ENCODE measurements around the gene CADM1. TPM values are rescaled to one million over a fixed set of nuclear protein-coding genes. Genes with fewer than 3 reads are reported as not detected.
A peak's percentile ranks its signal among the peaks of the same experiment; 100 is the strongest.

The CADM1 gene
- total and polyA plus RNA-seq, 2 donors, result 7.6 to 26.3 TPM

DNA sequence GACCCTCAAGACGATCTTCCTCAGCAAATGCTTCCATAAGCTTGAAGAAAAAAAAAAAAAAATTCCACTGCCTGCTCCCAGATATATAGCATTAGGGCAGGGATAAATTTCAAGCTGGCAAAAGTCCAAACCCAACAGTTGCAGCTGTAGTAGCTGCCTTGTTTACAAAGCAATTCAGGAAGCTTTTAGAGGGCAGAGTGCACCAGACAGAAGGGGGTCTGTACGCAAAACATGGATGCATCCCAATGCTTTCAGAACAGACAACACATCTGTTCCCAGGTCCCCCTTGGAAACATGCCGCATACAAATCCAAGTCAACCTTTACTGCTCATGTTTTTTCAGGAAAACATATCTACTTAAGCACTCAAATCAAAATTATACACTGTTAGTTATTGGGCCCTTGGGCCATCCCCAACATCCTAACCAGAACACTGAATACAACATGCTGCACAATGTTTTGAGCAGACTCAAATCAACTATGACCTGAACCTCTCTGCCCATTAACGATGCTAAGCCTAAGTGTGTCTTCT, 94.5 kb downstream of the CADM1 start:
- H3K27ac ChIP-seq (ENCODE audit: low read depth in 1 of 2, low read length in 1 of 2), result no peak overlapping the region
- no peaks in the 10 kb centered on the region for H3K9me3 ChIP-seq (ENCODE audit: control insufficient read depth in 2 of 2, insufficient read depth in 1 of 2, low read length in 1 of 2)
- no peak for DNase-seq (ENCODE audit: low read depth in 6 of 9, low spot score in 9 of 9)
- no peaks in the 10 kb centered on the region for H3K27me3 ChIP-seq (ENCODE audit: control insufficient read depth in 2 of 2, insufficient read depth in 1 of 2, low read length in 1 of 2)
- H3K4me3 ChIP-seq (ENCODE audit: low read length in 2 of 2), result no peak overlapping the region
- H3K36me3 ChIP-seq (ENCODE audit: control insufficient read depth in 2 of 2, insufficient read depth in 2 of 2, low read length in 1 of 2), result no peaks in the 10 kb centered on the region
- H3K4me1 ChIP-seq (ENCODE audit: control insufficient read depth in 2 of 2, insufficient read depth in 2 of 2, low read length in 2 of 2), result no peaks in the 10 kb centered on the region
- WGBS, result 72% methylated on average over 4 of the region's 4 CpGs

DNA sequence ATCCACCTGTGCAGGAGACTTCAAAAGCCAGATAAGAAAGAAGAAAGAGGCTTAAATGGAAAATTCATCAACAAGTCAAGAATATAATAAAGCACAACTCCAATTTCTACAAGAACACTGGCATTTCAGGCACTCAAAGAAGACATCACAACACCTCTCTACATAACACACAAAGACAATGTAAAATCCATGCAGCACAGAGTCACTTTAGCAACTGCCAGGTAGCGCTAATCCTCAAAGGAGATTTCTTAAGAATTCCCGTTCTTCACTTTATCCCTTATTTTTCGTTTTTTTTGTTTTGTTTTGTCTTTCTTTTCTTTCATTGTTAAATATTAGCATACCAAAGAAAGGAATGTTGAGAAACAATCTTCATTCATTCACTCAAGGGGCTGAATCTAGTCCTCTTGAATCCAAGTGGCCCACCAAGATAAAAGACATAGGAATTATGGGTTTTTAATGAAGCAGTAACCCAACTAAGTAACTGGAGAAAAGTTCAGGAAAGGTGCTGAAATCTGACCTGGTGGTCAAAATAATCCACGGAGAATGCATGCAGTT, 95.0 kb downstream of the CADM1 start:
- Histone ChIP-seq H3K4me3 (ENCODE audit: low read length in 2 of 2) (no peak overlapping the region), H3K27ac (ENCODE audit: low read depth in 1 of 2, low read length in 1 of 2) (no peak overlapping the region), H3K27me3 (ENCODE audit: control insufficient read depth in 2 of 2, insufficient read depth in 1 of 2, low read length in 1 of 2) (no peaks in the 10 kb centered on the region), H3K4me1 (ENCODE audit: control insufficient read depth in 2 of 2, insufficient read depth in 2 of 2, low read length in 2 of 2) (no peaks in the 10 kb centered on the region), H3K36me3 (ENCODE audit: control insufficient read depth in 2 of 2, insufficient read depth in 2 of 2, low read length in 1 of 2) (no peaks in the 10 kb centered on the region), H3K9me3 (ENCODE audit: control insufficient read depth in 2 of 2, insufficient read depth in 1 of 2, low read length in 1 of 2) (no peaks in the 10 kb centered on the region)
- 44% methylated on average over 4 of the region's 4 CpGs for WGBS
- no peak for DNase-seq (ENCODE audit: low read depth in 6 of 9, low spot score in 9 of 9)

DNA sequence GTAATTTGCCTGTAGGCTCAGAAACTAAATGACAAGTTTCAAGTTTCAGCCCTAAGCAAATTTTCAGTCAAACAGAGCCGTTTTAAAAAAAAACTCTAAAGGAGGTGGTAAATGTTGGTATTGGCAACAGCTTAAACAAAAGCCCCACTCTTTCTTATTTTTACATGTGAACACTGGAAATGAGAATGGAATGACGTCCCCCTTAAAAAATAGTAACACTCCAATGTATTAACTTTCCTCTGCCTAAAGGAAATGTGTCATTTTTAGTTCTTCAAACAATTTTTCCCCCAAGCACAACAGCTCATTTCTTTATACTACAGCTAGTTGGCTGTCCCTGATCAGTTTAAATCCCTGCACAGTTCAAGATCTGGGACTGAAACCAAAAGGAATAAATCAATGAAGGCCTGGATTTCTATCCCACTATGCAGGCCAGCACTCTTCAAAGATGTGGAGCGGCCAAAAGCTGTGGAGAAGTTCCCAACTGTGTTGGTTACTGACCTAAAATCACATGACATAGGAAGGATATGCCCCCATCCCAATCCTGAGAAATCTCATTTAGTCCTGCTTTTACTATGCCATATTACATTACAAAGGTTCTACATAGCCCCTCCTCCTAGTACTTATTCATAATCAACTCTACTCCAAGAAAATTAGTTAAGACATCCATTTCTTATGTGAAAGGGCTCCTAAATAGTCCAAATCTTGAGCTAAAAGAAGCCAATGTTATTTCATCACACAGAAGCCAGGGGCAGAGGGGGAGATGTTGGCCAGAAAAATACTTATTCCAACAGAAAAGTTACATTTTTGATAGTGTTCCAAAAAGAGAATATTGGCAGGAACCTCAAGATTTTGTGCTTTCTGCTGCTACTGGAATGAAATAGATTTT, 95.9 kb downstream of the CADM1 start:
- DNase-seq (ENCODE audit: low read depth in 6 of 9, low spot score in 9 of 9), result no peak
- no peaks in the 10 kb centered on the region for H3K36me3 ChIP-seq (ENCODE audit: control insufficient read depth in 2 of 2, insufficient read depth in 2 of 2, low read length in 1 of 2)
- no peak overlapping the region for H3K4me3 ChIP-seq (ENCODE audit: low read length in 2 of 2)
- no peak overlapping the region for H3K27ac ChIP-seq (ENCODE audit: low read depth in 1 of 2, low read length in 1 of 2)
- no peaks in the 10 kb centered on the region for H3K4me1 ChIP-seq (ENCODE audit: control insufficient read depth in 2 of 2, insufficient read depth in 2 of 2, low read length in 2 of 2)
- no peaks in the 10 kb centered on the region for H3K27me3 ChIP-seq (ENCODE audit: control insufficient read depth in 2 of 2, insufficient read depth in 1 of 2, low read length in 1 of 2)
- no peaks in the 10 kb centered on the region for H3K9me3 ChIP-seq (ENCODE audit: control insufficient read depth in 2 of 2, insufficient read depth in 1 of 2, low read length in 1 of 2)
- WGBS, result 77% methylated on average over 3 of the region's 3 CpGs

DNA sequence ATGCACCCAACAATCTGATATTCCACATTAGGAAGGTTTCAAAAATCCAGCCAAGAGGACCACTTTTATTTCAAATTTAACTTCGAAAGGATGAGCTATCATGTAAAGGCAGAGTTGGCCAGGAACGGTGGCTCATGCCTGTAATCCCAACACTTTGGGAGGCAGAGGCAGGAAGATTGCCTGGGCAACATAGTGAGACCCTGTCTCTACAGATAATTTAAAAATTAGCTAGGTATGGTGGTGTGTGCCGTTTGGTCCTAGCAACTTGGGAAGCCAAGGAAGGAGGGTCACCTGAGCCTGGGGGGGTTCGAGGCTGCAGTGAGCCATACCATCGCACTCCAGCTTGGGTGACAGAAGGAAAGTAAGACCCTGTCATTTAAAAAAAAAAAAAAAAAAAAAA, 96.7 kb downstream of the CADM1 start:
- Histone ChIP-seq H3K27me3 (ENCODE audit: control insufficient read depth in 2 of 2, insufficient read depth in 1 of 2, low read length in 1 of 2) (no peaks in the 10 kb centered on the region), H3K4me1 (ENCODE audit: control insufficient read depth in 2 of 2, insufficient read depth in 2 of 2, low read length in 2 of 2) (no peaks in the 10 kb centered on the region), H3K36me3 (ENCODE audit: control insufficient read depth in 2 of 2, insufficient read depth in 2 of 2, low read length in 1 of 2) (no peaks in the 10 kb centered on the region), H3K27ac (ENCODE audit: low read depth in 1 of 2, low read length in 1 of 2) (no peak overlapping the region), H3K4me3 (ENCODE audit: low read length in 2 of 2) (no peak overlapping the region), H3K9me3 (ENCODE audit: control insufficient read depth in 2 of 2, insufficient read depth in 1 of 2, low read length in 1 of 2) (no peaks in the 10 kb centered on the region)
- WGBS, result 94% methylated on average over 5 of the region's 5 CpGs
- DNase-seq (ENCODE audit: low read depth in 6 of 9, low spot score in 9 of 9), result no peak

DNA sequence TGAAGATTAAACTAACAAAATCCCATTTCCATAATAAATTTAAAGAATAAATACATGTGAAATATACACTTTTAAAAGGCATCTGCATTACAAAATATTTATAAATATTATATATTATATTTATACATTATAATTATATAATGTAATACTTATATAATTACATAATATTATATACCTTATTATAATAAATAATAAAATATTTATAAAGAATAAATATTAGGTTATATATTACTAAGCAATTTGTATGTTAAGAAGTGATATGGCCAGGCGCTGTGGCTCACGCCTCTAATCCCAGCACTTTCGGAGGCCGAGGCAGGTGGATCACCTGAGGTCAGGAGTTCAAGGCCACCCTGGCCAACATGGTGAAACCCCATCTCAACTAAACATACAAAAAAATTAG, 97.8 kb downstream of the CADM1 start:
- Histone ChIP-seq H3K4me1 (ENCODE audit: control insufficient read depth in 2 of 2, insufficient read depth in 2 of 2, low read length in 2 of 2) (no peaks in the 10 kb centered on the region), H3K4me3 (ENCODE audit: low read length in 2 of 2) (no peak overlapping the region), H3K27ac (ENCODE audit: low read depth in 1 of 2, low read length in 1 of 2) (no peak overlapping the region), H3K9me3 (ENCODE audit: control insufficient read depth in 2 of 2, insufficient read depth in 1 of 2, low read length in 1 of 2) (no peaks in the 10 kb centered on the region), H3K27me3 (ENCODE audit: control insufficient read depth in 2 of 2, insufficient read depth in 1 of 2, low read length in 1 of 2) (no peaks in the 10 kb centered on the region), H3K36me3 (ENCODE audit: control insufficient read depth in 2 of 2, insufficient read depth in 2 of 2, low read length in 1 of 2) (no peaks in the 10 kb centered on the region)
- 97% methylated on average over 4 of the region's 4 CpGs for WGBS
- DNase-seq (ENCODE audit: low read depth in 6 of 9, low spot score in 9 of 9), result no peak

DNA sequence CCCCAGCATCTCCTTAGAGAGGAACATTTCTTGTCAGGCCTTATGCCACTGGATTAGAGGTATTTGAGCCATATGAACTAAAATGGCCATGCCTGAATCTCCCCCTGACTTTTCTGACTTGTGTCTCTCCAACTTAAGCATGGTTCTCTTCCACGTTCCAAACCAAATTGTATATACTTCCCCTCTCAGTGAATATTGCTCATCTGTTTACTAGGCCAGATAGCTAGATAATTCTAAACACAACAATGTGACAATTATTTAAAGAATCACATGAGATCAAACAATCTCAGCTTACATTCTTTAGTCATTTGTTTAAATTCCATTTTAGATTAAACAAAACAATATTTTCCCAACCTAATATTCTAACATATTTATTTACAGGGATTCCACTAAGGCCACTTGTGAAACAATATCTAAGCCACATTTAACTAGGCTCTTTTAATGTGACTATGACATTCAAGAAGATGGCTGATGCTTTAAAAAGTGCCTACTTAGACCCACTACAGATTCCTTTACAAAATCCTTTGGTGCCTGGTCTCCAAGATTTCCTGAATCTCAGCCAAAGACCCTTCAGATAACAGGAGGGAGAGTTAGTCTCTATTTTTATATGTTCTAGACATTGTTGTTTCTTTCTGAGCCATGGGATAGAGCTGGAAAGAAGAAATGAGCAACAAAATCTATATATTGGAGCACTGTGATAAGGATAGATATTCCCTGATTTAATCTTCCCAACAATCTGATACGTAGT, 105.7 kb downstream of the CADM1 start:
- no peaks in the 10 kb centered on the region for H3K36me3 ChIP-seq (ENCODE audit: control insufficient read depth in 2 of 2, insufficient read depth in 2 of 2, low read length in 1 of 2)
- no peak overlapping the region for H3K4me3 ChIP-seq (ENCODE audit: low read length in 2 of 2)
- H3K4me1 ChIP-seq (ENCODE audit: control insufficient read depth in 2 of 2, insufficient read depth in 2 of 2, low read length in 2 of 2), result no peaks in the 10 kb centered on the region
- H3K27ac ChIP-seq (ENCODE audit: low read depth in 1 of 2, low read length in 1 of 2), result no peak overlapping the region
- H3K9me3 ChIP-seq (ENCODE audit: control insufficient read depth in 2 of 2, insufficient read depth in 1 of 2, low read length in 1 of 2), result no peaks in the 10 kb centered on the region
- no peaks in the 10 kb centered on the region for H3K27me3 ChIP-seq (ENCODE audit: control insufficient read depth in 2 of 2, insufficient read depth in 1 of 2, low read length in 1 of 2)
- no peak for DNase-seq (ENCODE audit: low read depth in 6 of 9, low spot score in 9 of 9)
- 93% methylated on average over 2 of the region's 2 CpGs for WGBS

DNA sequence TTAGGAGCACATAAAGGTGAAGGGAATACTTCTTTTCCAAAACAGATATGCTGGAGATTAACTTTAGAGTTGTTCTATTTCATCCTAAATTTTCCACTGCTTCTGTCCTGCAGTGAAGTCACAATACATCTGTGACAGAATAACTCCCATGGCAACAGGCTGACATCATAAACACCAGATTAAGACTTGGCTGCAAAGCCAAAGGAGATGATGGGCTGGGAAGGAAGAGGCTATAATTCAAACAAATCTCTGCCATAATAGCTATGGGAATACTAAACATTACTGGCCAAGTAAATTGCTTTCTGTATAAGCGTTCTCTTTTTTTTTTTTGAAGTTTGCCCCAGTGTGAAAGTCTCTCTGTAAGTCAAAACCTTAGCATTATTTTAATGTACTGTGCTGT, 107.7 kb downstream of the CADM1 start:
- H3K27me3 ChIP-seq (ENCODE audit: control insufficient read depth in 2 of 2, insufficient read depth in 1 of 2, low read length in 1 of 2), result no peaks in the 10 kb centered on the region
- no peak for DNase-seq (ENCODE audit: low read depth in 6 of 9, low spot score in 9 of 9)
- H3K4me3 ChIP-seq (ENCODE audit: low read length in 2 of 2), result no peak overlapping the region
- H3K27ac ChIP-seq (ENCODE audit: low read depth in 1 of 2, low read length in 1 of 2), result no peak overlapping the region
- H3K4me1 ChIP-seq (ENCODE audit: control insufficient read depth in 2 of 2, insufficient read depth in 2 of 2, low read length in 2 of 2), result no peaks in the 10 kb centered on the region
- no peaks in the 10 kb centered on the region for H3K36me3 ChIP-seq (ENCODE audit: control insufficient read depth in 2 of 2, insufficient read depth in 2 of 2, low read length in 1 of 2)
- WGBS, result 93% methylated on average over 1 of the region's 1 CpG
- no peaks in the 10 kb centered on the region for H3K9me3 ChIP-seq (ENCODE audit: control insufficient read depth in 2 of 2, insufficient read depth in 1 of 2, low read length in 1 of 2)

DNA sequence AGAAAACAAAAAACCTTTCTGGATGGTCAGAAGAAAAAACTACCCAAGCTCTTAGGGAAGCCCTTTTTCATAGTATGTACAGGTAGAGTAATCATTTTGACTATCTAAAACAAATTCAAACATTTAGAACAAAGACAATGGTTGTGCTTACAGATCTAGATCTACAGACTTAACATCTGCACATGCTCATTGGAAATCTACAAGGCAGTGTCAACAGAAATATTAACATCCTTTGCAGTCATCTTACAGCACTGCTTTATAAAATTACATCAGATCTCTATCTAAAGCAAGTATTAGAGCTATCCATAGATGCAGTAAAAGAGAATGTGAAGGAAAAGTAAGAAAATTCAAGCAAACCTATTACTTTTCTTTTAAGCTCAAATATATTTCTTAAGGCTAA, 110.3 kb downstream of the CADM1 start:
- H3K4me3 ChIP-seq (ENCODE audit: low read length in 2 of 2), result no peak overlapping the region
- no peak for DNase-seq (ENCODE audit: low read depth in 6 of 9, low spot score in 9 of 9)
- H3K27ac ChIP-seq (ENCODE audit: low read depth in 1 of 2, low read length in 1 of 2), result no peak overlapping the region
- H3K36me3 ChIP-seq (ENCODE audit: control insufficient read depth in 2 of 2, insufficient read depth in 2 of 2, low read length in 1 of 2), result no peaks in the 10 kb centered on the region
- H3K27me3 ChIP-seq (ENCODE audit: control insufficient read depth in 2 of 2, insufficient read depth in 1 of 2, low read length in 1 of 2), result no peaks in the 10 kb centered on the region
- no peaks in the 10 kb centered on the region for H3K9me3 ChIP-seq (ENCODE audit: control insufficient read depth in 2 of 2, insufficient read depth in 1 of 2, low read length in 1 of 2)
- H3K4me1 ChIP-seq (ENCODE audit: control insufficient read depth in 2 of 2, insufficient read depth in 2 of 2, low read length in 2 of 2), result no peaks in the 10 kb centered on the region

DNA sequence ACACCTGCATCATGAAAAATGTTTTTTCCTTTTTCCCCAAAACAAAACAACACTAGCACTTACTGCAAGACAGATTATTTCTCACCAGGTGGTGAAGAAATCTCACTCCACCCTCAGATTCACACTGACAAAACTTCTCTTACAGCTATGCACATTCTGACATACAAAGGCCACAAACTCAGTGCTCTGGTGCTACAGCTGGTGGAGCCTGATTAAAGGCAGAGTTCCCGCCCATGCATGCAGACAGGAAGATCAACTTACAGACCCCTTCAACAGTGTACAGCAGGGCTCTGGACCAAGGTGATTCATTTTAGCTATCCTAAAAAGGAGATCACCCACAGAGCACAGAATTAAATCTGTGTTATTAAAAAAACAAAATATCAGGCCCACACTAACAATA, 112.6 kb downstream of the CADM1 start:
- Histone ChIP-seq H3K27ac (ENCODE audit: low read depth in 1 of 2, low read length in 1 of 2) (no peak overlapping the region), H3K27me3 (ENCODE audit: control insufficient read depth in 2 of 2, insufficient read depth in 1 of 2, low read length in 1 of 2) (no peaks in the 10 kb centered on the region), H3K4me1 (ENCODE audit: control insufficient read depth in 2 of 2, insufficient read depth in 2 of 2, low read length in 2 of 2) (no peaks in the 10 kb centered on the region), H3K4me3 (ENCODE audit: low read length in 2 of 2) (no peak overlapping the region), H3K9me3 (ENCODE audit: control insufficient read depth in 2 of 2, insufficient read depth in 1 of 2, low read length in 1 of 2) (no peaks in the 10 kb centered on the region), H3K36me3 (ENCODE audit: control insufficient read depth in 2 of 2, insufficient read depth in 2 of 2, low read length in 1 of 2) (no peaks in the 10 kb centered on the region)
- DNase-seq (ENCODE audit: low read depth in 6 of 9, low spot score in 9 of 9), result peak in 3 of 9 donors; percentile 4 to 31 (median 18)
- 66% methylated on average over 1 of the region's 1 CpG for WGBS
